HG03135 (cell line): ENCODE data around the gene RNU2-1.
"Not testable (repeated sequence)": the region's sequence is repeated elsewhere in the genome, so short reads cannot be mapped to it uniquely, and the experiment has no call there.

Experiments
- ATAC-seq: cut with Tn5 transposase; IDR thresholded peaks from one replicate; pipeline ENCODE4 v1.9.1; 2021; ENCODE audit warnings: mild to moderate bottlenecking, moderate library complexity; ENCODE audit not compliant: unreplicated experiment

Gene RNU2-1

DNA sequence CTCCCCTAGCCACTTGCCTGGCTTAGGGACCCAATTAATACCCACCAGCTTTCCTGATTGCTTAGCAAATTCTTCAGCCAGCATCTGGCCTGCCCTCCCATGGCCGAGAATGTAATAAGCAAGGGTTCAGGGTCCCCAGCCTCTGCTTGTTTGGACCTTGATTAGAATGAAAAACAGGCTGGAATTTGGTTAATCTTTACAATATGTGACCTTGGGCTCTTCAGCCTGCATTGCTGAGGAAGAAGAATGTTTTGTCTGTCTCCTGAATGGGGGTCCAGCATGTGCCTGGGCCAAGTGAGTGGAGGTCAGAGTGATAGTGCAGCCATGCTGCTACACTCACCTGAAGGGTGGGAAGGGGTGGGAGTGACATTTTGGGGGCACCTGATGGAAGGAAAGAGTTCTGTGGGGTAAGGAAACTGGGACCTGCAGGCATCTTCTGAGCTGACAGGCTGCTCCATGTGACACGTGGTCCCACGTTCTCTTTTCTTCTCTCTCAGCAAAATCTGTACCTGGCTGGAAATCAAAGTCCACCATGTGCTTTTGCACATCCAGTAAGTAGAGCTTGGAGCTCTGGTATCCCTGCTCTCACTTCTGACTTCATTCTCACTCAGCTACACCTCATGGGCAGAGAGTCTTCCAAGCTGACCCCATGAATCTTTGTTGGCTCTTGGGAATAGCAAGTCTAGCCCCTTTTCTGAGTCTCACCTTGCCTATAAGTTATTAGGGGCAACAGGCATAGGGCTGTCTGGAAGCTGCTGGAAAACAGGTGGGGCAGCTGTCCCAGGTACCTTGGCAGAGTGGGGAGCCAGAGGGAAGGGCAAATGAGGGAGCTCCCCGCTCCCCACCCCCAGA is 16.8 kb downstream of the RNU2-1 start:
- no peak for ATAC-seq

- no peak for ATAC-seq
These were observed 17.4 kb downstream of the RNU2-1 start for GRCh38 chr17:43216369-43216761.

DNA sequence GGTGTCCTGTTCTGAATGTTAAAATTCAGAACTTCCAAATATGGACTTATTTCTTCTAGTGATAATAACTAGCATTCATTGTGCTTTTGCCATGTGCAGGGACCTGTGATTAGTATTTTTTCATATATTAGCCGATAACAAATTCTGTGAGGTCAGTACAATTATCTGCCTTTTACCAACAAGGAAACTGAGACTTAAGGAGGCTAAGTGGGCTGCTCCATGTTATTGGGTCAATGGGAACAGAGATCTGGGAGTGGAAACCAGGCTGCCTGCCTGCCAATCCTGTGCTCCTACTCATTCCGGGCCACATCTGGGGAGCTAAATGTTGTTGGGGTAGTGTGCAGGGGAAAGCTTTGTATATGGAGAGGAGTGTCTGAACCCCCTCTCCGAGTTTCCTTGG is 18.4 kb downstream of the RNU2-1 start:
- no peak for ATAC-seq

DNA sequence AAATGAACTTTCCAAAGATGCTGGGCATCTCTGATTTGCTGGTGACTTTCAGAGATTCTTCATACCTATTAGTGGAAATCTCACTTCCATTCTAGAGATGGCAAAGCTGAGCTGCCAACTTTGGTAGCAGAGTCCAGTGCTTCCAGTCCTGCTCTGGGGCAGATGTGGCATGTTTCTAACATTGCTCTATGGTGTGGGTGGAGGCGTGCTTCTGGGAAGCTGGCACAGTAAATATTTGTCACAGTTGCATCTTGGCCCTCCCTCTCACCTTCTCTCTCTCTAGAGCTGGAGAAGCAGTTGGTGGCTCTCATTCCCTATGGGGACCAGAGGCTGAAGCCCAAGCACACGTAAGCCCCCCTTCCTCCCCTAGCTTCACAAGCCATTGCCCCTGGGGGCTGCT is 20.2 kb downstream of the RNU2-1 start:
- ATAC-seq = no peak

DNA sequence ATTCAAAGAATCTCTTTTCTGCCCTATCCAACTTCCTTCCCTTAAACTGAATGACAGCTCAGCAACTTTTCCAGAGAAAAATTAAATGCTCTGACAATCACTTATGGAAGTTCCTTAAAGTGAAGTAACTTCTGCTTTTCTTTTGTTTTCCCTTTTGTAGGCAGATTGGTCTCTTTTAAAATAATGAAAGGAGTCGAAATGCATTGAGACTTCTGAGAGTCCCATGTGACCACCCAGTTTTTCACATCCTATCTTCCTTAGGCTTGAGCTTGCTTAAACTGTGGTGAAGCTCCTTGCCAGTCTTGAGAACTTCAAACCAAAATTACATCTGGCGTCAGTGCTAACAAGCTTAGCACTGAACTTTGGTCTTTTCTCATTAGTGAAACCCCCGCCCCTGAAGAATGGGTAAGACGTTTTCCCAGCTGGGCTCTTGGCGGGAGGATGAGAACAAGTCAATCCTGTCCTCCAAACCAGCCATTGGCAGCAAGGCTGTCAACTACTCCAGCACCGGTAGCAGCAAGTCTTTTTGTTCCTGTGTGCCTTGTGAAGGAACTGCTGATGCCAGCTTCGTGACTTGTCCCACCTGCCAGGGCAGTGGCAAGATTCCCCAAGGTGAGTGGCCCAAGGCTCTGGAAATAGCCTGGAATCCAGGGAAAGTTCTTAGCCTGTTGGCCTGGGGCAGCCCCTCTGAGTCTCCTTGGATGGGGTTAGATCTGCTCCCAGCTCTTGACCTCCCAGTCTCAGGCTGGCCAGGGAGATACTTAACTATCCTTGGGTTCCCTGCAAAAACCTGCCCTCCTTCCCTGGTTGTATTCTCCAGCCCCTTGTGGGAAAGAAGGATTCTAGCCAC is 20.9 kb downstream of the RNU2-1 start:
- no peak for ATAC-seq

DNA sequence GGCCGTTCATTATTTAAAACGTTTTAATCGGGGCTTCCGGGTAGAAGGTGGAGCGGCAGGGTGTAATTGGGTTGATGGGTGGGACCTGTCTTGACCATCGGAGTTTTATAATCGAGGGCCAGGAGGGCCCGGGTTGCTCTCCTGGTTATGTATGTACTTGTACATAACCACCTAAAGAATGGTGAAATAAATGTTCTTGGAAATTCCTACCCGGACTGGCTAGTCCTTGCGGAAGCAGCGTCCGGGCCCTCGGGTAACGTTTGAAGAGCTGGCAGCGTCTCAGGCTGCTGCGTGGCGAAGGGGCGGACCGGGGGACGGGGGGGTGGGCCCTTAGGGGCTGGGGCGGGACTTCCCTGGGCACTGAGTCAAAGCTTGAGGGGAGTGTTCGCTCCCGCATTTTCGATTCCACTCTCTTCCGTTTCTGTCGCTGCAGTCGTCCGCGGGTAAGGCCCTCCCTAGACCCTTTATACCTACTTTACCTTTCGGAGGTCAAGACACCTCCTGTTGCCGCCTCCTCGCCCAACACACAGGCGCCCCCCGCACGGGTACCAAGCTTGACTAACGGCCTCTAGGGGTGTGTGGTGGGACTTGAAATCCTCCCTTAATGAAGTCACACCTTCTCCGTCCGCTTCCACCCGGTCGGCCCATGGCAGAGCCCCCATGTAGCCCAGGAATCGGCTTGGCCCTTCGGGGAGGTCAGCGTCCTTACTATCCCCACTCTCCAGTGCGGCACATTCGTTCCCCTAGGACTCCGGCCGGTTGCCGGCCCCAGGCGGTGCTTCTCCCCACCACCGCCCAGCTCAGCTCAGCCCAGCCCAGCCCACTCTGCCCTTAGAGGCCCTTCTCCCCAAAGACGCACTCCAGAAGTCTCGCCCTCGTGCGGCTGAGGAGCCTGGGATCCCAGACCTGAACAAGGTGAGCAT is 22.0 kb downstream of the RNU2-1 start, which contains the start of gene TMEM106A:
TMEM106A (plus strand) TSS at position 396 of the 923 bp plus-strand sequence. CDS start 1,167 bp downstream, outside the sequence.
- ATAC-seq = peak; percentile 83

DNA sequence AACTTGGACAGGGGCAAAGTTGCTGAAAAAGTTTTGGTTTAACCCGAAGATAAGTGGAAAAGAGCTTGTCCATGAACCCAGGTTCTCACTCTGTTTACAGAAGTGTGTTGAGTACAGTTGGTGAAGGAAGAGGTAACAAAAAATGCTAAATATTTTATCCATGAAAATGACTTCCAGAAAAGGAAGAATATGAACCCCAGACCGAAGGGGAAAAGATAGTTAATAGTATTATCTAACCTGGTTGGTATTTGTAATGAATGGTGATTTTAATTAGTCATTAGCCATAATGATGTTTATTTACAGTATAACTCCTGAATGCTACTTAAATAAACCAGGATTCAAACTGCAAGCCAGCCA is 22.7 kb downstream of the RNU2-1 start:
- no peak for ATAC-seq

DNA sequence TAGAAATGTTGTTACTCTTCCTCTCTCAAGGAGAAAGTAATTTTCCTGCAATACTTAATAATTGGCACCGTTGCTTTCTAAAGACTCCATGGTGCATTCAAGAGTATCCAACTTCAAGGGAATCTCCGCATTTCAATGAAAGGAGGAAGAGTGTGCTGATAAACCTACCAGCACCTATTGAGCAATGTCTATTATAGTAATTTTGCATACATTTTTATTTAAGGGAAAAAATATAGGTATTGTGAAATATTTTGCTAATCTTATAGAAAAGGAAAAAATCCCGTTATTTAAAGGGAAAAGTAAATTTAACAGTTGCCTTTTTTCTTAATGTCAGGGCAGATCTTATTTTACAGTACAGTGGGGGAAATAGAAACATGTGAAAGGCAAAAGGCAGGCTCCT is 23.2 kb downstream of the RNU2-1 start:
- no peak for ATAC-seq

DNA sequence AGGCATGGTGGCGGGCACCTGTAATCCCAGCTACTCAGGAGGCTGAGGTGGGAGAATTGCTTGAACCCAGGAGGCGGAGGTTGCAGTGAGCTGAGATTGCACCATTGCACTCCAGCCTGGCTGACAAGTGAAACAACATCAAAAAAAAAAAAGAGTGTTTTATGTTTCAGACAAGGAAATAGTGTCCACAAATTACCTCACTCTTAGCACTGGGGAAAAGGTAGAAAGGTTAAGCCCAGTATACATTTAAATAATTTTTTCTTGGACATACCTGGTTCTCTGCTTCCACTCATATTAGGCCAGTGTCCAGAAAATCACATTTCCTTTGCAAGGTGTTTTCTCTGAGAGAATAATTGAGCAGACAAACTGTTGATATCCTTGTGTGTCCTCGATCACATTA is 30.8 kb downstream of the RNU2-1 start:
- ATAC-seq = not testable (repeated sequence)

- ATAC-seq = no peak
These were observed 33.6 kb downstream of the RNU2-1 start for GRCh38 chr17:43200127-43200526.

GRCh38 chr17:43199633-43200032 is 34.1 kb downstream of the RNU2-1 start:
- ATAC-seq = no peak

- no peak for ATAC-seq
These were observed 40.5 kb downstream of the RNU2-1 start for GRCh38 chr17:43193251-43193650.

DNA sequence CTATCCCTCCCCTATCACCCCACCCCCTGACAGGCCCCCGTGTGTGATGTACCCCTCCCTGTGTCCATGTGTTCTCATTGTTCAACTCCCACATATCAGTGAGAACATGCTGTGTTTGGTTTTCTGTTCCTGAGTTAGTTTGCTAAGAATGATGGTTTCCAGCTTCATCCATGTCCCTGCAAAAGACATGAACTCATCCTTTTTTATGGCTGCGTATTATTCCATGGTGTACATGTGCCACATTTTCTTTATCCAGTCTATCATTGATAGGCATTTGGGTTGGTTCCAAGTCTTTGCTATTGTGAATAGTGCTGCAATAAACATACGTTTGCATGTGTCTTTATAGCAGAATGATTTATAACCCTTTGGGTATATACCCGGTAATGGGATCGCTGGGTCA is 47.1 kb downstream of the RNU2-1 start:
- not testable (repeated sequence) for ATAC-seq

- ATAC-seq = no peak
These were observed 49.9 kb downstream of the RNU2-1 start for GRCh38 chr17:43183921-43184320.
